Endothelial cell (in vitro differentiated cells): ENCODE results near the gene UFM1. TPM values are rescaled to one million over a fixed set of nuclear protein-coding genes. Genes with fewer than 3 reads are reported as not detected.

Experiments
- DNase-seq: peaks from one replicate; pipeline ENCODE4 v3.0.0; 2021; ENCODE audit warnings: low spot score
- H3K27ac Mint-ChIP-seq: one replicate; pipeline ENCODE4 v1.8.0; 2021; ENCODE audit warnings: mixed read lengths, inconsistent platforms; ENCODE audit not compliant: unreplicated experiment
- H3K27me3 Mint-ChIP-seq: one replicate; pipeline ENCODE4 v1.8.0; 2021; ENCODE audit warnings: mild to moderate bottlenecking, moderate library complexity, mixed read lengths, inconsistent platforms; ENCODE audit not compliant: unreplicated experiment
- H3K36me3 Mint-ChIP-seq: one replicate; pipeline ENCODE4 v1.8.0; 2021; ENCODE audit warnings: mild to moderate bottlenecking, low read depth, mixed read lengths, inconsistent platforms; ENCODE audit not compliant: unreplicated experiment
- H3K4me1 Mint-ChIP-seq: one replicate; pipeline ENCODE4 v1.8.0; 2021; ENCODE audit warnings: mild to moderate bottlenecking, mixed read lengths, inconsistent platforms; ENCODE audit not compliant: unreplicated experiment
- H3K4me3 Mint-ChIP-seq: one replicate; pipeline ENCODE4 v1.8.0; 2021; ENCODE audit warnings: mild to moderate bottlenecking, mixed read lengths, inconsistent platforms; ENCODE audit not compliant: unreplicated experiment
- H3K9me3 Mint-ChIP-seq: one replicate; pipeline ENCODE4 v1.8.0; 2021; ENCODE audit warnings: mixed read lengths, inconsistent platforms; ENCODE audit not compliant: unreplicated experiment
- total RNA-seq: library from RNA; stranded (reverse); fragmentation: NEBNext Ultra II Directional; extraction: Animal tissue kit (Norgen Biotek cat#: 25700); gene quantifications from one replicate; pipeline ENCODE4 v1.2.1, GENCODE V29; 2021; ENCODE audit not compliant: unreplicated experiment
- TF ChIP-seq, protein P1 (sequence below): fragments of 200-600 bp; sonication (generic); IDR thresholded peaks from one replicate; pipeline ENCODE4 v1.5.0; 2021; ENCODE audit warnings: antibody characterized with exemption; ENCODE audit not compliant: unreplicated experiment

The UFM1 gene
- total RNA-seq, 1 donor from 2014 or later, result 44.4 TPM

DNA sequence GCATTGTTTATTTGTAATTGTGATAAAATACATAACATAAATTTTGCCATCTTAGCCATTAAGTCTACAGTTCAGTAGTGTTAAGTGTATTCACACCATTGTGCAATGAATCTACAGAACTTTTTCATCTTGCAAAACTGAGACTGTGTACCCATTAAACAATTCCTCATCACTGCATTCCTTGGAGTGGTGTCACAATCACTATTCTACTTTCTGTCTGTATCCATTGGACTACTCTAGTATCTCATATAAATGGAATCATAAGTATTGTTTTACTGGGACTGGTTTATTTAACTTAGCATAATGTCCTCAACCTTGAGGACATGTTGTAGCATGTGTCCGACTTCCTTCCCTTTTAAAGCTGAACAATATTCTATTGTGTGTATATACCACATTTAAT lies 36.8 kb downstream of the UFM1 start:
- TF ChIP-seq, protein P1, sequence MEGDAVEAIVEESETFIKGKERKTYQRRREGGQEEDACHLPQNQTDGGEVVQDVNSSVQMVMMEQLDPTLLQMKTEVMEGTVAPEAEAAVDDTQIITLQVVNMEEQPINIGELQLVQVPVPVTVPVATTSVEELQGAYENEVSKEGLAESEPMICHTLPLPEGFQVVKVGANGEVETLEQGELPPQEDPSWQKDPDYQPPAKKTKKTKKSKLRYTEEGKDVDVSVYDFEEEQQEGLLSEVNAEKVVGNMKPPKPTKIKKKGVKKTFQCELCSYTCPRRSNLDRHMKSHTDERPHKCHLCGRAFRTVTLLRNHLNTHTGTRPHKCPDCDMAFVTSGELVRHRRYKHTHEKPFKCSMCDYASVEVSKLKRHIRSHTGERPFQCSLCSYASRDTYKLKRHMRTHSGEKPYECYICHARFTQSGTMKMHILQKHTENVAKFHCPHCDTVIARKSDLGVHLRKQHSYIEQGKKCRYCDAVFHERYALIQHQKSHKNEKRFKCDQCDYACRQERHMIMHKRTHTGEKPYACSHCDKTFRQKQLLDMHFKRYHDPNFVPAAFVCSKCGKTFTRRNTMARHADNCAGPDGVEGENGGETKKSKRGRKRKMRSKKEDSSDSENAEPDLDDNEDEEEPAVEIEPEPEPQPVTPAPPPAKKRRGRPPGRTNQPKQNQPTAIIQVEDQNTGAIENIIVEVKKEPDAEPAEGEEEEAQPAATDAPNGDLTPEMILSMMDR, result no peak
- Mint-ChIP-seq H3K27me3 (no peaks in the 10 kb centered on the region), H3K36me3 (no peaks in the 10 kb centered on the region), H3K27ac (no peak overlapping the region), H3K9me3 (no peaks in the 10 kb centered on the region), H3K4me1 (no peaks in the 10 kb centered on the region), H3K4me3 (no peak overlapping the region)
- DNase-seq, result no peak

DNA sequence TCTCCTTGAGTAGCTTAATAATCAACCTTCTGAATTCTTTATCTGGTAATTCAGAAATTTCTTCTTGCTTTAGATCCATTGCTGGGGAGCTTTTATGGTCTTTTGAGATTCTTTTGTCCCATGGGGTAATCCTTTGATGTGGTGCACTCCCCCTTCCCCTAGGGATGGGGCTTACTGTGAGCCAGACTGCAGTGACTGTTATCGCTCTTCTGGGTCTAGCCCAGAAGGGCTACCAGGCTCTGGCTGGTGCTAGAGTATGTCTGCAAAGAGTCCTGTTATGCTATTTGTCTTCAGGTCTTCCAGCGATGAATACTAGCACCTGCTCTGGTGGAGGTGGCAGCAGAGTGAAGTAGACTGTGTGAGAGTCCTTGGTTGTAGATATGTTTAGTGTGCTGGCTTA lies 41.7 kb downstream of the UFM1 start:
- H3K9me3 Mint-ChIP-seq, result no peaks in the 10 kb centered on the region
- no peak overlapping the region for H3K27ac Mint-ChIP-seq
- no peaks in the 10 kb centered on the region for H3K4me1 Mint-ChIP-seq
- H3K36me3 Mint-ChIP-seq, result no peaks in the 10 kb centered on the region
- no peaks in the 10 kb centered on the region for H3K27me3 Mint-ChIP-seq
- no peak for DNase-seq
- H3K4me3 Mint-ChIP-seq, result no peak overlapping the region
- TF ChIP-seq, protein P1, result no peak

GRCh38 chr13:38394777-38395496 lies 45.3 kb downstream of the UFM1 start:
- no peaks in the 10 kb centered on the region for H3K27me3 Mint-ChIP-seq
- H3K4me1 Mint-ChIP-seq, result no peaks in the 10 kb centered on the region
- no peaks in the 10 kb centered on the region for H3K9me3 Mint-ChIP-seq
- no peak for DNase-seq
- TF ChIP-seq, protein P1, result no peak
- H3K27ac Mint-ChIP-seq, result no peak overlapping the region
- no peak overlapping the region for H3K4me3 Mint-ChIP-seq
- no peaks in the 10 kb centered on the region for H3K36me3 Mint-ChIP-seq

- Mint-ChIP-seq H3K27ac (no peak overlapping the region), H3K9me3 (no peaks in the 10 kb centered on the region)
Observed at GRCh38 chr13:38395497-38395788, 45.8 kb downstream of the UFM1 start.

More at GRCh38 chr13:38395497-38395788, 45.8 kb downstream of the UFM1 start:
- no peak for DNase-seq
- Mint-ChIP-seq H3K4me1 (no peaks in the 10 kb centered on the region), H3K36me3 (no peaks in the 10 kb centered on the region), H3K27me3 (no peaks in the 10 kb centered on the region), H3K4me3 (no peak overlapping the region)
- TF ChIP-seq, protein P1, result no peak
